GOT3 (cell line): ENCODE data around the gene PRDM15.
"Not testable (repeated sequence)": the region's sequence is repeated elsewhere in the genome, so short reads cannot be mapped to it uniquely, and the experiment has no call there.

Source experiments
- DNase-seq: peaks from one replicate; lab custom pipeline; 2025; ENCODE audit warnings: mixed read lengths; lab: John Stamatoyannopoulos, UW

The PRDM15 gene

DNA sequence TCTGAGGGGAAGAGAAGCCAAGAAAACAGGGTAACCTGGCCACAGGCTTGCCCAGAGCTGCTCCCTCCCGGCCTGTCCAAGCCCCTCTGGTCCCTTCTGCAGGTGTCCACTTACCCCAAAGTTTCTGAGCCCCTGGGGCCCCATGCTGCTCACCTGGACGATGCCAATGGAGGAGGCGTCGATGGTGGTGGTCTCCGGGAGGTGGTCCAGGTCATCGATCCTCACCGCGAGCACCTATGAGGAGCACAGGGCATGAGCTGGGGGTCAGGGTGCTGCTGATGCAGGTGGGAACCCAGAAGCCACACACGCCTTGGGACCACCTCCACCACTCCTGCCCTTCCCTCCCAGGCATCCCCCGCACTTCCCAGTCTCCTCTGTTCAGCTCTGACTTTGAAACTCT lies 74.8 kb downstream of the PRDM15 start:
- no peak for DNase-seq

DNA sequence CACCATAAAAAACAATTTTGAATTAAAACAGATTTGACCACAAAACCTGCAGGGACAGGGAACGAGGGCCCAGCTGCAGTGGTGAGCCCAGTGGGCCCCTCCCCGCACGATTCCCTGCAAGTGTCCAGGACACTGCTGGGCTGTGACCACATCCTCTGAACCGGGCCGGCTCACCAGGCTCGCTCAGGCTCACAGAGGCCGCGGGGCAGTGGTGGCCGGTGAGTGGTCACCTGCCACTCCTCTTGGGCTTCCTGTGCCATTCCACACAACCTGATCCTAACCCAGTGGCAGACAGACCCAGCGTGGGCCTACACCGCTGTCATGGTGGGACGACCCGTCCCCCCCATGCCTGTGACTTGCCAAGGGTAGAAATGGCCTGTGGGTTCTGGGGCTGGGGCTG lies 75.8 kb downstream of the PRDM15 start:
- DNase-seq = no peak

DNA sequence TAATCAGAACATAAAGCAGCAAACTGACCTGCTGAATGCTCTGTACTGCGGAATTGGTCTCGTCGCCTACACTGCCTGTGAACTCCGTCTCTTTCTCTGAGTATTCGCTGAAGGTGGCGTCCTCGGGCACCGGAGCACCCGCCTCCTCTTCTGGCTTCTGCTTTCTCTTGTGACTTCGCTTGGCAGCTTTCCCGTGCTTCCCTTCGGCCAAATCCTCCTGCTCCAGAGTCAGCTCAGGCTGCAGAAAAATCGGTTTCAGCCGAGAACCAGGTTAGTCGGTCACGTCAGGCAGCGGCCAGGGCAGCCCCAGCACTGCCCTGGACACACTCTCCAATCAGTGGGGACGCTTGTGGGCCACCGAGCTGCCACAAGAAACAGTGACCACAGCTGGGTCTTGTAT lies 76.5 kb downstream of the PRDM15 start:
- no peak for DNase-seq

DNA sequence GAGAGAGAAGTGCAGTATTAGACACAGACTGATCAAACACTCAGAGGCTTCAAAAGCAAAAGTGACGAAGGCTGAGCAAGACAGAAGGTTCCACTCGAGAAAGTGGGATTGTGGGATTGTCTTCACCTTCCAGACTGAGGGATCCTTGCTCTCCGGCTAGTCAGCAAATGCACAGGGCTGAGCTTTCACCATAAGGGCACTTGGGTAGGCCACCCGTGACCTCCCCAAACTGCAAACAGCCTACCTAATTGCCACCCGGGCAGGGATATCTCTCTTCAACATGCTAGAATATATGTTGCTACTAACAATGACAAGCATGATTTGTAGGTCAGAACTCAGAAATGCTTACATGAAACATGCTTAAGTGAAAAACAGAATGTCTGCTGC lies 77.0 kb downstream of the PRDM15 start:
- no peak for DNase-seq

DNA sequence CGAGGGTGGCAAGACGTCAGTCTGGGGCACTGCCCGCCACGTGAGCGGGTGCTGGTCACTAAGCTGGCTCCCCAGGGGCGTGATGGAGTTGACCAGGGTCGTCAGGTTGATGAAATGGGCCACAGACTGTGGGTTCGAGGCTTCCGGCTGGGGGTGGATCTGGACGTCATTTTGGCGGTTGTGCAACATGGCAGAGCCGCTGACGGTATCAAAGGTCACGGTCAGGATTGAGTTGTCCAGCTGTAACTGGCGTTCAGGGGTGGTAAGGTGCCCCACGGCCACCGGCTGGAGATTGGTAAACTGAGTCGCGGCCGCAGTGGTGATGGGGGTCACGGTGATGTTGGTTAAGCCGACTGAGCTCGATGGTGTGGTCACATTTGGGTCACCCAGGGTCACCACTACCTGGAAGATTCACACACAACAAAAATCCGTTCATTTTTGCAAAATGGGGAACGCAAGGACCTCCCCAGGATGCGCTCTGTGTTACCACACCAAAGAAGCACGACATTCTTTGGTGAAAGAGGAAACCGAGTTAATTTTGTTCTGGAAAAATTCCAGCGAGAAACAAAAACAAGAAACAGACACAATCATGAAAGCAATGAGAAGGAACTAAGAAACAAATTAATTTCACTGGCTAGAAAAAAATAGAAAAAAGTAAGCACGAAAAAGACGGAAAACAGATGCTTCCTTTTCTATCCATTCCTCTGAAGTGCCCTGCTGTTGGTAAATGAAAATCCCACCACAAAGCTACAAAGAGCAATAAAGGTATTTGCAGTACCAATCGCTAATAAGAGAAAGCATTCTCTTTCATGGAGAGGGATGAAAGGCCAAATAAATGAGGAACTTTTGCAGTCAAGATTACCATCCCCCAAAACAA lies 77.6 kb downstream of the PRDM15 start:
- no peak for DNase-seq

DNA sequence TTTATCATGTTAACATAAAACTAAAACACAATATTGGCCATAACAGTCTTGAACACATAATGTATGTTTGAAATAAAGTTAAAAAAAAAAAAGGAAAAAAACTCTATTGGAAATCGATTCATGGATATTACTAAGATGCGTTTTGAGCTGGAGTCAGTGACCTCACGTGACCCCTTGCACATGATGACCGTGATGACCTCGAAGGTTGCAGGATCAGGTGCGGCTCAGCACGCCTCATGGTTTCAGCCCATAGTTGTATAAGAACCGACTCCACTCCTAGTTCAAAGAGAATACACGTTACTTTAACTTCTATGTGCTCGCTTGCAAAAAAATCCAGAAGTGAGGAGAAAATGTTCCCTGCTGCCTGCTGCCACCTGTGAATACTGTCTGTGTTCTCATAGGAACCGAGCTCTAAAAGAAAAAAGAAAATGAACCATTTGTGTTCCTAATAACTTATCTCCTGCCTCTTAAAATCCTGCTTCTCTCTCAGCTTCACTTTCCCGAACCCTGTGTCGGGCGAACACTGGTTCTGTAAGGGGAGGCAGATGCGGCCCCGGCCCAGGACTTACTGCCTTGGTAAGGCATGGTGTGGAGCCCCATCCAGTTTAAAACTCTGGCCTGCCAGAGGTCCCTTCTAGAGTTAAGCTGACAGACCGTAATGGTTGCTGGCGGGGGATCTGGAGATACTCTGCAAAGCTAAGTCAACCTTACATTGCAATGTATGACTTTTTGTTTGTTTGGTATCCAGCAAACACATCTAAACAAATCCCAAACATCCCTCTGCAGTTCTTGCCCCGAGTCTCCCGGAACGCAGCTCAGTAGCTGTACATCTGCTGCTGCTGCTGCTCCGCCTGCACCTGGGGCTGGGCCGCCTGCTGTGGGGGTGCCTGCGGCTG lies 78.5 kb downstream of the PRDM15 start:
- DNase-seq = no peak

DNA sequence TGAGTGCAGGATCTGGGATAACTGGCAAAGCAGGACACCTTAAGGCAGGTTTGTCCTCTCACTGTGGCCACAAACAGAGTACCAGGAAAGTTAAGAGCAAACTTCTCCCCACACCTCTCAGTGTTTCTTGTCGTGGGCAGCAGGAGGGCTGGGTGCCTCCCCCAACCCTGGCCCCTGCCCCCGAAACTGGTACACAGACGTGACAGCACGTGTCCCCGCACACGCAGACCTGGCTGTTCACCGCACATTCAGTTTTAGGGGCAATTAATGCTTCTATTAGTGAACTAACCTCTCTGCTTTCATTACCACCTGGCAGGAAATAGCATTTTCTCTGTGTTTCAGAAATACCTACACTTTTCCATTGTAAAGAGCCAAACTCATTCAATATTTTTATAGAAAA lies 79.4 kb downstream of the PRDM15 start:
- DNase-seq = no peak

DNA sequence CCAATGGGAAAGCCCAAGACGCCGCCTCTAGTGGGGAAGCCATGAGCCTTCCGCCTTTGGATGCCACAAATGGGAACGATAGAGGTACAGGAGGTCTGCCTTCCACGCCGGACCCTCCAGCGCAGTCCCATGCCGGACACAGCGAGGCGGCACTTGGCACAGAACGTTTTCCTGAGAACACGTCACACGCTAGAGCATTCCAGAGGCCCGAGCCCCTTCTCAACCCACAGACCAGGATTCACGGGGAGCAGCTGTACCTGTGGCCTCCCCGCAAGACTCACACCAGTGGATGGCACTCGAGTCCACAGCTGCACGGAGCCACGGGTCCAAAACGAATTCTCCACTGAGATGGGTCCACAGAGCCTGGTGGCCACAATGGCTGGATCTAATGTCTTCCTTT lies 80.8 kb downstream of the PRDM15 start:
- DNase-seq = no peak

DNA sequence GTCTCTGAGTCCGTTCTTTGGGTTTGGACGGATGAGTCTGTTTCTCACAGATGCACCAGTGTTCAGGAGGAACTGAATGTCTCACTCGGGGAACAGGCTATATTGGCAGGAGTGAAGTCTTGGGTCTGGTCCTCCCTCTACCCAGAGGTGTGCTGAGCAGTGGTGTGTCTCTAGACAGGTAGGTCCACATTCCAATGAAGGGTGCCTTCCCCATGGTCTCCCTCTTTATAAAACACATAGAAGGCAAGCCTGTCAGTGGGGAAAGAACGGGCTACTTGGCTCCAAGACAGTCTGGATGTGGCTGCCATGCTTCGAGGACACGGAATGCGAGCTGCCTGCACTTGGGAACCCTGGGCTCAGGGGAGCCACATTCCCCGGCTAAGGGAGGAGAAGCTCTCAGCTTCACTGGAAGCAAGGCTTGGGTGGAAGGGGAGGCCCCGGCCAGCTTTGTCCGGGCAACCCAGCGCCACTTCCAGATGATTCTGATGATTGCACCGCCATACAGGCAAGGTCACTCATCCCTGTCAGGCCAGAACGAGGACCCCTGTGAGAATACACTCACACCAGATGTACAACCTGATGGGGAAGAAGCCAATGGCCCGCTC lies 82.6 kb downstream of the PRDM15 start:
- no peak for DNase-seq

DNA sequence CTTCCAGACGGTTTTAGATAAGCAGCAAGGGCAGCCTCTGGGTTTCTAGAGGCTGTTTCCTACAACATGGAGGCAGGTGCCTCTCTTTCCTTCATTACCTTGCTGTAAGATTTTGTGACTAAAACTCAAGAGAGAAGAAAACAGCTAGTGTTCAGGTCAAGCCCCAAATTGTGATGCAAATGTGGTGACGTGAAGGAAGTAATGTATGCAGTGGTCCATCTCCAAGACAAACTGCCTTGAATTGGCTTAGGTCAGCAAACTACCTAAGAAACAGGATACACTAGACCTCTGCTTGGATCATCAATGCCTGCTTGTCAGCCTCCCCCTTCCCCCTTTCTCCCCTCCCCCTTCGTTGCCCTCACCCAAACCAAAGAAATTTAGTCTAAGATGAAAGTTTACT lies 83.4 kb downstream of the PRDM15 start:
- DNase-seq = no peak

DNA sequence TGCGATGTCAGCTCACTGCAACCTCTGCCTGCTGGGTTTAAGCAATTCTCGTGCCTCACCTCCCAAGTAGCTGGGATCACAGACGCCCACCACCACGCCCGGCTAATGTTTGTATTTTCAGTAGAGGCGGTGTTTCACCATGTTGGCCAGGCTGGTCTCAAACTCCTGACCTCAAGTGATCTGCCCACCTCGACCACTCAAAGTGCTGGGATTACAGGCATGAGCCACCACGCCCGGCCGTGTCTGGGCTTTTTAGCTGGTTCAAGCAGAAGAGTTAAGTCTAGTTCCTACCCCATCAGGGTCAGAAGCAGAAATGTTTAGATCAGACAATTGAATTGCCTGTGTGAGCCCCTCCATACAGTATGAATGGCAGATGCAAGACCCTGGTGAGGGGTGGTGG lies 84.5 kb downstream of the PRDM15 start:
- no peak for DNase-seq

DNA sequence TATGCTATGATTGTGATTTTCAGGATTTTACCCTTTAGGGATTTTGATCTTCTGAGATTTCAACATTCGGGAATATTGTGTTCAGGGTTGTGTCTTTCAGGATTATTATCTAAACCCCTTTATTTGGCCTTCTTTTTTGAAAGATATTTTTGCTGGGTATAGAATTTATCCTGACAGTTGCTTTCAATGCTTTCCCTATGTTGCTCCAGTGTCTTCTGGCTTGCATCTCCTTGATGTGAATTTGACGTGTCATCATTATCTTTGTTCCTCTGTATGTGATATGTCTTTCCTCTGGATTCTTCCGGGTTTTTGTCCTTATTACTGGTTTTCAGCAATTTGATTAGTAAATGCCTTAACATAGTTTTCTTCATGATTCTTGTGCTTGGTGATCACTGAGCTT lies 86.4 kb downstream of the PRDM15 start:
- no peak for DNase-seq

DNA sequence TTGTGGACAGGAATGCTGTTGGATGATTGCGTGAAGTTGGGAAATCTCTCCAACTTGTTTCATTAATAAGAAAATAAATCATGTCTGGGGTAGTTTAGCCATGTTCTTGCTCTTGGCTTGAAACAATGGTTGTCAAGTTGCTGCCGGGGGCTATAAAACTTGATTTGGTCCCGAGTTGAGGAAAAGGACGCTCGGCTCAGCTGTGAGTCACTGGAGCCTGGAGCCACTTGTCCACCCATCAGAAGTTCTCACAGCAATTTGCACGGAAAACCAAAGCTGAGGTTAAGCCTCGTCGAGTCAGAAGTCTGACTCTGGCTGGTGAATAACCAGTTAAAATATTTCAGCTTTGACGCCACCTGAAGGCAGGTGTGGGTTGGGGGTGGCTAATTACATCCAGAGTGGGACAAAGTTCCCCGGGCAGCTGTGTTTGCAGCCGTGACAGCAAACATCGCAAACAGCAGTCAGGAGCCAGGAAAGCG lies 92.6 kb downstream of the PRDM15 start:
- no peak for DNase-seq

DNA sequence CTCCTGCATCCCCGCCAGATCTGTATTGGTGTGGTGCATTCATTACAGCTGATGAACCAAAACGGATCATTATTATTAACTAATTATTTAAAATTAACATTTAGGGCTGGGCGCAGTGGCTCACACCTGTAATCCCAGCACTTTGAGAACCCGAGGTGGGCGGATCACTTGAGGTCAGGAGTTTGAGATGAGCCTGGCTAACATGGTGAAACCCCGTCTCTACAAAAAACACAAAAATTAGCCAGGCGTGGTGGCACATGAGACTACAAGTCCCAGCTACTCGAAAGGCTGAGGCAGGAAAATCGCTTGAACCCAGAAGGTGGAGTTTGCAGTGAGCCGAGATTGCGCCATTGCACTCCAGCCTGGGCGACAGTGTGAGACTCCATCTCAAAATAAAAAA lies 93.9 kb downstream of the PRDM15 start:
- DNase-seq = not testable (repeated sequence)

DNA sequence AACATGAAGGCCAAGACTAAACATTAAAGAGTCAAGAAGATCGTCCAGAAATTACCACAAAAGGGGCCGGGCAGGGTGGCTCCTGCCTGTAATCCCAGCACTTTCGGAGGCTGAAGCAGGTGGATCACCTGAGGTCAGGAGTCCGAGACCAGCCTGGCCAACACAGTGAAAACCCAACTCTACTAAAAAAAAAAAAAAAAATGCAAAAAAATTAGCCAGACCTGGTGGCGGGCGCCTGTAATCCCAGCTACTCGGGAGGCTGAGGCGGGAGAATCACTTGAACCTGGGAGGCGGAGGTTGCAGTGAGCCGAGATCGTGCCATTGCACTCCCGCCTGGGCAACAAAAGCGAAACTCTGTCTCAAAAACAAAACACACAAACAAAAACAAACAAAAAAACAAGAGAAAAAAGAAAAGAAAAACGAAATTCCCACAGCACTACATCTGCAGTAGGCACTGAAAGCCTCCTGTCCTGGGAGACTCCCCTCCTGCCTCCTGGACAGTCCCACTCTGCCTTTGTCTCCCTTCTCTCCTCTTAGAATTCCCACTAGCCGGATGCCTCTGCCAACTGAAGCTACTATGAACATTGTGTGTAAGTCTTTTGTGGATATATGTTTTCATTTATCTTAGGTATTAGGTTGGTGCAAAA lies 94.6 kb downstream of the PRDM15 start:
- DNase-seq = no peak

DNA sequence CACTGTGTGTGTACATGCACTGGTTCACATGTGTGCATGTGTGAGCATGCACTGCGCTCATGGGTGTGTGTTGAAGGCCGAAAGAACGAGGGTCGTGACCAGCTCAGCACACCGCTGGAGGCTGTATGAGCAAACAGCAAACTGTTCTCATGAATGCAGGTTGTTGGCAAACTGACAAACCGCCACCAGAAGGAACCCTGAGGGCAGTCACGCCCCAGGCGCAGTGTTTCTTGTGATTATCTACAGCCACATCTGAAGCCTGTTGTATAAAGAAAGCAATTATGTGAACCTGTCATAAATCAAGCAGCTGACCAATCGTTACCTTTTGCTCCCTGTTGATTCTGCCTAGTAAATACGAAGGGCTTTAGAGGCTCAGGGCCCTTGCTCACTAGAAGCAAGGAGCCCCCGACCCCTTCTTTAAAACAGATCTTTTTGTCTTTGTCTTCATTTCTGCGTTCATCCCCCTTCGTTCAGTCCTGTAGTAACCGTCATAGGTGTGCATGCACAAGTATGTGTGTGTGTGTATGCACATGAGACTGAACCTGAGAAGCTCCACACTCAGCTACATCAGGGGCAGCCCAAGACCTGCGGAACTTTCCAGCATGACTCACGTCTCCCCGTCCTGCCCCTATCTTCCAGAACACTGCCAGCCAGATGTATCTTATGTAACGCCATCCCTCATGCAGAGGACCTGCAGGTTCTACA lies 95.5 kb downstream of the PRDM15 start:
- no peak for DNase-seq

DNA sequence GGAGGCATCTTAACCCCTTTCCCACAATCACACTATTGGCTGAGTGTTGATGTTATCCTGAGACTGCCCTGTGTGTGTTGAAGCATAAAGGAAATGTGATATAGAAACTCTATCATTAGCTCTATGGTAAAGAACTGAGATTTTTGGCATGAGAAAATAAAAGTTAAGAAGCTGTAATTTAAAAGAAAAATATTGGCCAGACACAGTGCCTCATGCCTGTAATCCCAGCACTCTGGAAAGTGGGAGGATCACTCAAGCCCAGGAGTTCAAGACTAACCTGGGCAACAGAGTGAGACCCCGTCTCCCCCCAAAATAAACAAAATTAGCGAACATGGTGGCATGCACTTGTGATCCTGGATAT lies 98.1 kb downstream of the PRDM15 start:
- DNase-seq = no peak

DNA sequence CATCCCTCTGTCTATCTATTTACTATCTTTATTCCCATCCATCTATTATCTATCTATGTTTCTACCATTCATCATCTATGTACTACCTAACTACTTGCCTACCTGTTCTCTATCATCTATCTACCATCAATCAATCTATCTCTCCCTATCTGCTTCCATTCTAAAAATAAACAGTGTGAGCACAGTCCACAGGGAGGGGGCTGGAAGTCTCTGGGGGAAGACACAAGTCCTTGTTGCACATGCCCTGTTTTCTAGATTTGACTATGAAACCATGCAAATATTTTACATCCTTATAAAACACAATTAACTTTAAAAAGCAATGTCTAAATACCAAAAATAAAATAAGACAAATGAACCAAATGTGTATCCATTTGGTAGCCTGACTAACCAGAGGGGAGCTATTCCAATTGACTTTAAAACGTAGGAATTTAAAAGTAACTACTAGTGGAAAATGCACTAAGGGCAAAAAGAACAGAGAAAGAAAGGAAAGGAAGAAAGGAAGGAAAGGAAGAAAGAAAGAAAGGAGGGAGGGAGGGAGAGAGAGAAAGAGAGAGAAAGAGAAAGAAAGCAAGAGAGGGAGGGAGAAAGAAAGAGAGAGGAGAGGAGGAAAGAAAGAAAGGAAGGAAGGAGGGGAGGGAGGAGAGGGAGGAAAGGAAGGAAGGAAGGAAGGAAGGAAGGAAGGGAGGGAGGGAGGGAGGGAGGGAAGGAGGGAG lies 98.7 kb downstream of the PRDM15 start:
- no peak for DNase-seq

DNA sequence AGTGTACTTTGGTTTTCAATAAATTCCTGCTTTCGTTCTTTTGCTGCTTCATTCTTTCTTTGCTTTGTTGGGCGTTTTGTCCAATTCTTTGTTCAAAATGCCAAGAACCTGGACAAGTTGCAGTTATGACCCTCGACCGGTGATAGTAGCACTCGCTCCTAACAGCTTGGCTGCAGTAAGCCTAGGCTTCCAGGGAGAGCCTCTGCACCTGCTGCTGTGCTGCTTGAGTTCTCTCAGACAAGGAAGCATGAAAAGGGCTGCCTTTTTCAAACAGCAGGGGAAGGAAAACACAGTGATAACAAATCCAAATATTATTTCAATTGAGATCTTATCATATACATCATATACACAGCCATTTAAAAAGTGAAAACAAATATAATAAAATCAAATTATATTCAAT lies 99.5 kb downstream of the PRDM15 start:
- DNase-seq = no peak

DNA sequence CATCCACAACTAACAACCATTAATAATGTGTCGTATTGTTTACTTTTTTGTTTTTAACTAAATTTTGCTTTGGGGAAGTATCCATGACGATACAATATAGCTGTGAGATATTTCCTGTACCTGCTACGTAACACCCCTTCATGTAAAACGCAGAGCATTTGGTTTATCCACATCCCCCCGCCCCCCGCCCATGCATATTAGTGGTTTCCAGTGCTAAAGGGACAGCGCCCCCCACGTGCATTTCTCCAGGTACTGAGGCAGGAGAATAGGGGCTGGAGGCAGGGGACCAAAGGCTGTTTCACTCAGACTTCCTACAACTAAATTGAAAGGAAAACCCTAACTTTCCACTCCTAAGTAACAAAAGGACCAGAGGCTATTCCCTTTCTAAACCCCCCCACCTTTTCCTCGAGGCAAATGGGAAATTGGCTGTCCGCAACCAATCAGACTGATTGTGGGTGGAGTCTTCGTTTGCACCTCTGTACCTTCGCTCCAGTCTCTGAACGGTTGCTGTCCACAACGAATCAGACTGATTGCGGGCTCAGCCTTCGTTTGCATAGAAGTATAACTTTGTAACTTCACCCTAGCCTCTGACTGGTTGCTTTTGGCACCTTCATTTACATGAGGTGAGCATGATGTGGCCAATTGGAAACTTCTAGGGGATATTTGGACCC lies 100.1 kb downstream of the PRDM15 start:
- no peak for DNase-seq
